Activated naive CD4-positive, alpha-beta T cell treated with anti-CD3 and anti-CD28 coated beads, Interleukin-2, amount 50 U/mL, for 72 hours (primary cell): ENCODE measurements around the gene B4GALT1. TPM values are rescaled to one million over a fixed set of nuclear protein-coding genes. Genes with fewer than 3 reads are reported as not detected.
A peak's percentile ranks its signal among the peaks of the same experiment; 100 is the strongest.

Source experiments
- ATAC-seq, 2 donors: fragments of 150-1000 bp; cut with Tn5 transposase; 2 replicates each; pipeline ENCODE4 v1.10.0; 2021; ENCODE audit warnings: mild to moderate bottlenecking in 2 of 2, moderate library complexity in 2 of 2
- DNase-seq, 2 donors: peaks; one replicate each; pipeline ENCODE4 v3.0.0; 2021 to 2022; ENCODE audit warnings: low spot score in 2 of 2
- H3K27ac Mint-ChIP-seq, 2 donors: one replicate each; pipeline ENCODE4 v1.8.0; 2022; ENCODE audit warnings: mild to moderate bottlenecking in 2 of 2, mixed read lengths in 2 of 2
- H3K36me3 Mint-ChIP-seq, 2 donors: one replicate each; pipeline ENCODE4 v1.8.0; 2022; ENCODE audit warnings: mixed read lengths in 2 of 2
- H3K9me3 Mint-ChIP-seq, 2 donors: one replicate each; pipeline ENCODE4 v1.8.0; 2022; ENCODE audit warnings: mixed read lengths in 2 of 2
- total RNA-seq, 2 donors: library from RNA; stranded (reverse); gene quantifications; one replicate each; pipeline ENCODE4 v1.2.3, GENCODE V29; 2022

Gene B4GALT1
- total RNA-seq, 2 donors from 2014 or later: 47.8 to 49.2 TPM

- H3K27ac Mint-ChIP-seq: no peak overlapping the region
- peaks cover 6% of the 10 kb centered on the region in 2 donors for H3K36me3 Mint-ChIP-seq
- no peaks in the 10 kb centered on the region for H3K9me3 Mint-ChIP-seq
- DNase-seq (no peak), ATAC-seq (peak in 1 of 2 donors; percentile 14)
Measured at GRCh38 chr9:33080534-33080933, 86.6 kb downstream of the B4GALT1 start.

- Mint-ChIP-seq H3K36me3 (peaks cover 12 to 21% of the 10 kb centered on the region in 2 donors), H3K27ac (peak within 1 kb of the TSS; percentile 97 to 99), H3K9me3 (no peaks in the 10 kb centered on the region)
- DNase-seq (peak; percentile 91 to 96), ATAC-seq (peak; percentile 95 to 98)
Measured at GRCh38 chr9:33076046-33077004, 90.8 kb downstream of the B4GALT1 start, which contains the start of gene SMU1. Gene SMU1, minus strand, starts transcription at chr9:33076674. Its CDS starts 66 bp downstream, at chr9:33076608.

- ATAC-seq (no peak), DNase-seq (no peak)
- peak overlapping the region in 1 of 2 donors; percentile 30 for H3K27ac Mint-ChIP-seq
- peaks cover 14 to 21% of the 10 kb centered on the region in 2 donors for H3K36me3 Mint-ChIP-seq
- H3K9me3 Mint-ChIP-seq: no peaks in the 10 kb centered on the region
Measured at GRCh38 chr9:33068991-33069390, 98.1 kb downstream of the B4GALT1 start.

GRCh38 chr9:33065157-33066076 lies 101.7 kb downstream of the B4GALT1 start:
- ATAC-seq: no peak
- peaks cover 5 to 6% of the 10 kb centered on the region in 2 donors for H3K36me3 Mint-ChIP-seq

More at GRCh38 chr9:33065157-33066076, 101.7 kb downstream of the B4GALT1 start:
- no peaks in the 10 kb centered on the region for H3K9me3 Mint-ChIP-seq
- DNase-seq: no peak
- peak overlapping the region in 1 of 2 donors; percentile 41 for H3K27ac Mint-ChIP-seq

Other genes starting within 250 kb of the B4GALT1 start
- gene APTX, start 165.7 kb downstream of the B4GALT1 start, total RNA-seq: 10 to 100 TPM; 50.7 to 53.9 TPM
- gene DNAJA1, start 142.1 kb downstream of the B4GALT1 start, total RNA-seq: 100 to 1,000 TPM; 134 to 139 TPM
- 10 to 100 TPM; 26.1 to 28.9 TPM for gene SMU1, start 90.7 kb downstream of the B4GALT1 start, total RNA-seq
- not detected for gene SPINK4, start 72.8 kb upstream of the B4GALT1 start, total RNA-seq
- gene BAG1, start 97.4 kb upstream of the B4GALT1 start, total RNA-seq: 10 to 100 TPM; 35.4 to 82.9 TPM
- gene CHMP5, start 97.7 kb upstream of the B4GALT1 start, total RNA-seq: 100 to 1,000 TPM; 115 to 123 TPM
- 10 to 100 TPM; 38.4 to 43.7 TPM for gene NFX1, start 123.2 kb upstream of the B4GALT1 start, total RNA-seq
- under 1 TPM in 1 of 2 donors, not detected in 1; 0.29 TPM for gene AQP7, start 235.2 kb upstream of the B4GALT1 start, total RNA-seq